B cell (primary cell): ENCODE data around the gene FAR2. TPM values are rescaled to one million over a fixed set of nuclear protein-coding genes. Genes with fewer than 3 reads are reported as not detected.

Experiments
- ATAC-seq: fragments of 200-7000 bp; cut with Tn5 transposase; one replicate; pipeline ENCODE4 v1.10.0; 2021; ENCODE audit warnings: low read depth, mild to moderate bottlenecking, moderate number of reproducible peaks, moderate library complexity
- CTCF ChIA-PET: fragments of 350-600 bp; sonication (Branson Sonifier 250); formaldehyde crosslinking; loops from one replicate; lab custom pipeline; 2021; ENCODE audit warnings: antibody characterized with exemption, inconsistent platforms; lab: Charles Lee
- POLR2A ChIA-PET: fragments of 350-600 bp; sonication (Branson Sonifier 250); formaldehyde crosslinking; loops from one replicate; lab custom pipeline; 2021; ENCODE audit warnings: antibody characterized with exemption; lab: Charles Lee
- DNase-seq: peaks from one replicate; pipeline ENCODE4 v3.0.0; 2013
- H2AFZ ChIP-seq: 2 replicates; pipeline ENCODE4 v1.6.1; 2012; ENCODE audit warnings: mild to moderate bottlenecking, low read depth, low read length; ENCODE audit not compliant: insufficient read depth, poor library complexity, severe bottlenecking
- H3K27ac ChIP-seq, 2 donors: 1 replicate in 1 of 2; 2 replicates in 1 of 2; pipeline ENCODE4 v1.5.1; 2012 to 2013; ENCODE audit warnings: low read length in 2 of 2, mild to moderate bottlenecking in 2 of 2, moderate library complexity in 1 of 2
- H3K27me3 ChIP-seq, 4 experiments: fragments of 200-600 bp in 1 of 4; sonication (generic) in 1 of 4; replicated peaks in 1 of 4; 1 replicate in 2 of 4; 2 replicates in 2 of 4; pipeline versions ENCODE4 v1.6.1 to v1.7.0; 2013 to 2016; ENCODE audit warnings: low read length in 3 of 4, mild to moderate bottlenecking in 2 of 4, mixed read lengths in 1 of 4, moderate library complexity in 1 of 4; ENCODE audit not compliant: insufficient read depth in 4 of 4, control insufficient read depth in 3 of 4; ENCODE audit errors: control extremely low read depth in 1 of 4
- H3K36me3 ChIP-seq, 2 experiments: replicated peaks in 1 of 2; 1 replicate in 1 of 2; 2 replicates in 1 of 2; pipeline versions ENCODE4 v1.6.1 to v1.7.1; 2013; ENCODE audit warnings: low read length in 1 of 2; ENCODE audit not compliant: insufficient read depth in 2 of 2, control insufficient read depth in 1 of 2; ENCODE audit errors: control extremely low read depth in 1 of 2, extremely low read depth in 1 of 2
- H3K4me1 ChIP-seq, 2 donors: fragments of 200-600 bp in 1 of 2; sonication (generic) in 1 of 2; 1 replicate in 1 of 2; 2 replicates in 1 of 2; pipeline versions ENCODE4 v1.5.1 to v1.6.1; 2013 to 2017; ENCODE audit warnings: low read length in 2 of 2; ENCODE audit not compliant: control insufficient read depth in 2 of 2, insufficient read depth in 2 of 2
- H3K4me2 ChIP-seq: replicated peaks from 2 replicates; pipeline ENCODE3; 2012; ENCODE audit warnings: mild to moderate bottlenecking, low read depth, low read length; ENCODE audit not compliant: poor library complexity, severe bottlenecking
- H3K4me3 ChIP-seq, 5 experiments: fragments of 200-600 bp in 1 of 5; sonication (generic) in 1 of 5; 1 replicate in 3 of 5; 2 replicates in 2 of 5; pipeline versions ENCODE4 v1.5.1 to v1.7.0; 2011 to 2016; ENCODE audit warnings: low read length in 4 of 5, mild to moderate bottlenecking in 4 of 5, low read depth in 2 of 5, control low read depth in 1 of 5, moderate library complexity in 1 of 5; ENCODE audit not compliant: insufficient read depth in 1 of 5; ENCODE audit errors: control extremely low read depth in 1 of 5, extremely low read depth in 1 of 5
- H3K79me2 ChIP-seq: fragments of 200-600 bp; sonication (generic); one replicate; pipeline ENCODE4 v1.6.0; 2016; ENCODE audit warnings: low read length; ENCODE audit not compliant: control insufficient read depth, insufficient read depth
- H3K9ac ChIP-seq: fragments of 200-600 bp; sonication (generic); 2 replicates; pipeline ENCODE4 v1.6.1; 2017; ENCODE audit warnings: mild to moderate bottlenecking, low read length, moderate library complexity
- H3K9me3 ChIP-seq, 3 donors: one replicate each; pipeline versions ENCODE4 v1.6.1 to v1.7.1; 2013; ENCODE audit warnings: low read length in 2 of 3; ENCODE audit not compliant: control insufficient read depth in 2 of 3, insufficient read depth in 1 of 3; ENCODE audit errors: control extremely low read depth in 1 of 3
- H4K20me1 ChIP-seq: 2 replicates; pipeline ENCODE4 v1.6.0; 2012; ENCODE audit warnings: mild to moderate bottlenecking, low read length; ENCODE audit not compliant: insufficient read depth, control insufficient read depth, poor library complexity, severe bottlenecking
- H3K27ac Mint-ChIP-seq: one replicate; pipeline ENCODE4 v1.8.0; 2021; ENCODE audit warnings: mixed read lengths
- H3K27me3 Mint-ChIP-seq: one replicate; pipeline ENCODE4 v1.8.0; 2021; ENCODE audit warnings: mixed read lengths
- H3K4me1 Mint-ChIP-seq: one replicate; pipeline ENCODE4 v1.8.0; 2021; ENCODE audit warnings: mixed read lengths
- H3K4me3 Mint-ChIP-seq: one replicate; pipeline ENCODE4 v1.8.0; 2021; ENCODE audit warnings: mixed read lengths
- H3K9me3 Mint-ChIP-seq: one replicate; pipeline ENCODE4 v1.8.0; 2022; ENCODE audit warnings: mixed read lengths; ENCODE audit not compliant: insufficient read depth
- EZH2 ChIP-seq: IDR thresholded peaks from 2 replicates; pipeline ENCODE4 v1.6.1; 2012; ENCODE audit warnings: borderline replicate concordance, low read depth, mild to moderate bottlenecking, moderate library complexity, low read length; ENCODE audit not compliant: insufficient read depth, poor library complexity, severe bottlenecking
- WGBS: methylation state at CpG from one replicate; pipeline ENCODE4 v1.1.5; 2013; ENCODE audit warnings: missing lambda C conversion rate; ENCODE audit not compliant: insufficient coverage; 5-methylcytosine and 5-hydroxymethylcytosine counted together
- intact Hi-C: fragments of 100-400 bp; cut with micrococcal nuclease; formaldehyde crosslinking; loops from one replicate; pipeline ENCODE4 v1.10.0; 2022
- polyA plus RNA-seq: library from polyadenylated mRNA; depleted of rRNA; stranded (reverse); fragments of >200 nt; gene quantifications from 2 replicates; pipeline ENCODE4 v1.2.3, GENCODE V29; 2012
- total RNA-seq, 2 donors: library from RNA; stranded (reverse); fragments of 120-200 nt in 1 of 2; gene quantifications; 1 replicate in 1 of 2; 2 replicates in 1 of 2; pipeline versions ENCODE4 v1.2.3 to v1.2.4, GENCODE V29; 2013 to 2022
- TF ChIP-seq, protein P1 (sequence below): fragments of 200-600 bp; IDR thresholded peaks from one replicate; pipeline ENCODE4 v1.8.0; 2022; ENCODE audit warnings: antibody characterized with exemption, mild to moderate bottlenecking

The FAR2 gene
- total and polyA plus RNA-seq, 2 donors (not counting 1 experiment from before 2014, with no cell fraction given), result 0.39 TPM; not detected in 1

DNA sequence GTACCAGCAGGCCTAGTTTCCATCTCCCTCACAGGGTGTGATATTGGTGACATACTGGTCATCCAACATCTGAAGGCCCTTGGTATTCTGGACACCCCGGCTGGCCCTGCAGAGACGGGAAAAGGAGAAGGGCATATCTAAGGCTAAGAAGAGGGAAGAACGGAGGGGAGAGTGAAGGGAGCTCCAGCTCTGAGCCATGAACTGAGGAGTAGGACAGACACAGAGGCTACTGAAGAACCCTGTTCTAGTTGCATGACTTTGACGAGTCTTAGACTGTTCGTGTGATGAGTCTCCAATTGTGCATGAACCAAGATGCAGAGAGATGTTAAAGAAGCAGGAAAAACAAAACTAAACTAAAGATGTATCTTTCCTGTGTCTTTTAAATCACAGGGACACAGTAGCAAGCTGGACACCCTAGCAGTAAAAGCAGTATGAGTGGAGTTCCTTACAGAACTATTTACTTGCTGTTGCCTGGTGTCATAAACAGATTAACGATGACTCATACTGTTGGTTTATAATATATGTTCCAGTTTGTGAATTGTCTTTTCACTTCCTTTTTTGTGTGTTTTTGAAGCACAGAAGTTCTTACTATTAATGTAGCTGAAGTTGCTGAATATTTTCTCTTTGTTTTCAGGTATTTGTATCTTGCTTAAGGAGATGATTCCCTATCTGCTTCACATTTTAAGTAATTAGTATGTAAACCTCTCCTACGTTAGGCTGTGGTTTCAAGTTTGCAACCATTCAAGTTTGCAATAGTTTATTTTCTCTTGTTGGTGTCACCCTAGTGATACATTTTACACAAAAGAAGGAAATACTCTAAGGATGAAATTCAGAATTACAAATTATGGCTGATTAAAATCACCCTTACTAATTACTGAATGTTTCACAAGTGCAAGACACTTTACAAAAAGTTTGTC is 15.7 kb downstream of the FAR2 start:
- Histone ChIP-seq H2AFZ (no peak overlapping the region), H3K79me2 (no peaks in the 10 kb centered on the region), H3K4me1 (peaks cover 11 to 13% of the 10 kb centered on the region in 2 donors), H3K4me3 (no peak overlapping the region), H3K36me3 (no peaks in the 10 kb centered on the region), H3K27me3 (no peaks in the 10 kb centered on the region), H3K9me3 (no peaks in the 10 kb centered on the region), H3K4me2 (peak overlapping the region; percentile 33), H3K9ac (peak overlapping the region; percentile 4), H3K27ac (peak overlapping the region in 1 of 2 donors; percentile 49), H4K20me1 (no peaks in the 10 kb centered on the region)
- DNase-seq (peak; percentile 57), ATAC-seq (peak; percentile 89)
- ChIA-PET POLR2A (no interaction called here), CTCF (interaction anchor here (0.6 kb wide), 1 partner anchor 106 kb away, joined by 5 read pairs; no protein-coding TSS in a partner anchor)
- TF ChIP-seq, protein P1, sequence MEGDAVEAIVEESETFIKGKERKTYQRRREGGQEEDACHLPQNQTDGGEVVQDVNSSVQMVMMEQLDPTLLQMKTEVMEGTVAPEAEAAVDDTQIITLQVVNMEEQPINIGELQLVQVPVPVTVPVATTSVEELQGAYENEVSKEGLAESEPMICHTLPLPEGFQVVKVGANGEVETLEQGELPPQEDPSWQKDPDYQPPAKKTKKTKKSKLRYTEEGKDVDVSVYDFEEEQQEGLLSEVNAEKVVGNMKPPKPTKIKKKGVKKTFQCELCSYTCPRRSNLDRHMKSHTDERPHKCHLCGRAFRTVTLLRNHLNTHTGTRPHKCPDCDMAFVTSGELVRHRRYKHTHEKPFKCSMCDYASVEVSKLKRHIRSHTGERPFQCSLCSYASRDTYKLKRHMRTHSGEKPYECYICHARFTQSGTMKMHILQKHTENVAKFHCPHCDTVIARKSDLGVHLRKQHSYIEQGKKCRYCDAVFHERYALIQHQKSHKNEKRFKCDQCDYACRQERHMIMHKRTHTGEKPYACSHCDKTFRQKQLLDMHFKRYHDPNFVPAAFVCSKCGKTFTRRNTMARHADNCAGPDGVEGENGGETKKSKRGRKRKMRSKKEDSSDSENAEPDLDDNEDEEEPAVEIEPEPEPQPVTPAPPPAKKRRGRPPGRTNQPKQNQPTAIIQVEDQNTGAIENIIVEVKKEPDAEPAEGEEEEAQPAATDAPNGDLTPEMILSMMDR, result no peak
- TF ChIP-seq EZH2, result no peak
- WGBS, result 93% methylated on average over 2 of the region's 7 CpGs
- intact Hi-C loops, result loop anchor here (5.0 kb wide), 1 partner anchor 218 kb away; the partner anchor contains the start of gene ERGIC2
- H3K4me3 Mint-ChIP-seq, result peak overlapping the region; percentile 7
- H3K4me1 Mint-ChIP-seq, result peaks cover 16% of the 10 kb centered on the region
- H3K9me3 Mint-ChIP-seq, result no peaks in the 10 kb centered on the region
- H3K27ac Mint-ChIP-seq, result peak overlapping the region; percentile 32
- no peaks in the 10 kb centered on the region for H3K27me3 Mint-ChIP-seq

DNA sequence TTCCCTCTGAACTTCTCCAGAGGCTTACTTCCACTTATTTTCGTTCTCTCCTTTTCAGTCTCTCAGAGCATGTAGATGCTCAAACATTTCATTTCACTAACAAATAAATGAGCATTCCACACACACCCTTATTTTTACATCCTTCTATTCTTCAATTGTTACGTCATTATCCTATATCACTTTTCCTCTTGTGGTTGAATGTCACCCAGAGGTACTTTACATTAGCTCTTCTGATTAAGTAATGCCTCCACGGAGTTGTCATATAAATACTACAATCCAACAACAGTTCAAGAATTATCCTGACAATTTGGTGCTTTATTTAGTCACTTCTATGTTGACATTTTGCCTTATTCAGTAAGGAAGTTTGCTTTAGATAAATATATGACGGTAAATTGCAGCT is 18.4 kb downstream of the FAR2 start:
- no peak overlapping the region for H3K4me3 ChIP-seq
- no peak overlapping the region for H3K27ac ChIP-seq
- H3K4me1 ChIP-seq, result peaks cover 11 to 13% of the 10 kb centered on the region in 2 donors
- H3K9me3 ChIP-seq, result no peaks in the 10 kb centered on the region
- CTCF ChIA-PET, result no interaction called here
- POLR2A ChIA-PET, result no interaction called here
- no peak for DNase-seq
- no peaks in the 10 kb centered on the region for H3K36me3 ChIP-seq
- H3K27me3 ChIP-seq, result no peaks in the 10 kb centered on the region
- no peak overlapping the region for H3K4me2 ChIP-seq
- peaks cover 16% of the 10 kb centered on the region for H3K4me1 Mint-ChIP-seq
- no peak for ATAC-seq
- no peaks in the 10 kb centered on the region for H3K9me3 Mint-ChIP-seq
- WGBS, result 97% methylated on average over 2 of the region's 4 CpGs
- no peaks in the 10 kb centered on the region for H3K79me2 ChIP-seq
- no peaks in the 10 kb centered on the region for H3K27me3 Mint-ChIP-seq
- H2AFZ ChIP-seq, result no peak overlapping the region
- no peak overlapping the region for H3K9ac ChIP-seq
- H3K27ac Mint-ChIP-seq, result no peak overlapping the region
- TF ChIP-seq, protein P1, result no peak
- TF ChIP-seq EZH2, result no peak
- intact Hi-C loops, result loop anchor here (5.0 kb wide), 1 partner anchor 215 kb away; the partner anchor contains the start of gene ERGIC2
- no peak overlapping the region for H3K4me3 Mint-ChIP-seq
- no peaks in the 10 kb centered on the region for H4K20me1 ChIP-seq
